ENCODE results near the gene CNOT10.

Gene CNOT10

GRCh38 chr3:32819551-32820348 is 134.8 kb downstream of the CNOT10 start:
- no peak for DNase-seq

- DNase-seq, result no peak
Observed at GRCh38 chr3:32820430-32820829, 135.4 kb downstream of the CNOT10 start.

GRCh38 chr3:32820971-32821685 is 136.1 kb downstream of the CNOT10 start:
- DNase-seq, result no peak

- DNase-seq, result no peak
Observed at GRCh38 chr3:32821686-32822296, 136.8 kb downstream of the CNOT10 start.

GRCh38 chr3:32822609-32823498 is 137.9 kb downstream of the CNOT10 start:
- DNase-seq, result no peak

All from activated T-cell treated with anti-CD3 and anti-CD28 coated beads, Interleukin-2, amount 50 U/mL, for 48 hours (primary cell).